NOMO-1 treated with DMSO at 0.1 percent for 48 hours (cell line): Measurements from ENCODE around the gene ATP2B2.

Source experiments
- DNase-seq: peaks from one replicate; lab custom pipeline; 2025; ENCODE audit not compliant: unreplicated experiment; lab: John Stamatoyannopoulos, UW

ATP2B2 gene

GRCh38 chr3:10495003-10495402 is 10.4 kb downstream of the ATP2B2 start:
- DNase-seq = no peak

DNA sequence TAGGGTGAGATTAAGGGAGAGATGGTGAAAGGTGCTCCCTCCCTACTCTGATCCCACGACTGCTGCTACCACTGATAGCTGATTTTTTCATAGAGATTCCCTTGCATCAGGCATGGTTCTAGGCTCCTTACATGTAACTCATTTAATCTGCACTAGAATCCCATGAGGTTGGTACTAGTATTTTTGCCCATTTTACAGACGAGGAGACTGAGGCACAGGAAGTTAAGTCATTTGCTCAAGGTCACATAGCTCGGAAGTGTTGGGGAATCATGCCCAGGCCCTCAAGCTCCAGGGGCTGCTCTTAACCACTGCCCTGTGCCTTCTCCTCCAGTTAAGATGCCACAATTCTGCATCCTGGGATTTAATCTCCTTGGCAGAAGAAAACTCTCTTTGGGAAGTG is 11.2 kb downstream of the ATP2B2 start:
- no peak for DNase-seq

- no peak for DNase-seq
Observed at GRCh38 chr3:10493202-10493589, 12.2 kb downstream of the ATP2B2 start.

GRCh38 chr3:10492364-10493201 is 12.8 kb downstream of the ATP2B2 start:
- DNase-seq = no peak

DNA sequence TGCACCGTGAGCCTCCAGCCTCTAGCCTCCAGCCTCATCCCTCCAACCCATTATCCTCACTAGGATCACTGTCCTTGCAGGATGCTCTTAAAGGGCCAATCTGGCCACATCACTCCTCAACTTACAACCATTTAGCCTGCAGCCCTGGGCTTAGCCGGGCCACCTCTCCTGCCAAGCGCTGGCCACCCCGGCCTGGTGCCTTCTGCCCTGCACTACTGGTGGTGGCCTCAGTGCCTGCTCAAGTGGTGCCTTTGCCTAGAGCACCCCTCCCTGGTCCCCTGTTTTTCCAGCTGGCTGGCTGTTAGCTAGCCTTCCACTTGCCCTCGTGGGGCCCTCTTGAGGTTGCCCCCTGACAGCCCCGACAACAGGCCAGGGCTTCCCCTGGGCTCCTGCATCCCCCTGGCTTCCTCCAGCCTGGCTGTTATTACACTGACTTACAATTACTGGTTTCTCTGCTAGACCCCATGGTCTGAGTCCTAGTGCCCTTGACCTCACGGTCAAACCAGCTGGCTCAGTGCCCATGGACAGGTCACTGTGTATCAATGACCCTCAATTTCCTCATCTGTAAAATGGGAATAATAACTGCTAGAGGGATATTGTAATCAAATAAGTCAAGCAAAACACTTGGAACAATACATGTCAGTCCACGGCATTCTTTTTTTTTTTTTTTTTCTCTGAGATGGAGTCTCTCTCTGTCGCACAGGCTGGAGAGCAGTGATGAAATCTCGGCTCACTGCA is 15.5 kb downstream of the ATP2B2 start:
- DNase-seq = no peak

GRCh38 chr3:10487988-10488633 is 17.3 kb downstream of the ATP2B2 start:
- no peak for DNase-seq

GRCh38 chr3:10485806-10486205 is 19.6 kb downstream of the ATP2B2 start:
- DNase-seq = no peak

- DNase-seq = no peak
Observed at GRCh38 chr3:10485380-10485779, 20.0 kb downstream of the ATP2B2 start.

DNA sequence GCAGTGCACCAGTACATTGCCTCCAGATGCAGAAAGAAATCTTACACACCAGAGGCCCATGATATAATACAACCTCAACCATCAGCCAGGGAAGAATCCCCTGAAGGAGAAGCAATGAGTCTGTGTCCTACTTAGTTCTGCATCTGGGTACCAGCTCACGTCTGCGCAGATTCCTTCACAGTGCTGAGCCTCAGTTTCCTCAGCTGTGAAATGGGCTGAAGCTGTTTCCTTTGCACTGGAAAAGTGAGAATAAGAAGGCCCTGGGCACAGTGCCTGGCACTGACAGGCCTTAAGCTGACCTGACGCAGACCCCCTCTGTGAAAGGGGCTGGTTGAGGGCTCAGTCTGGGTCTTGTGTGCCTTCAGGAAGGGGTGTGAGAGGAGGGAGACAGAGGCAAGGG is 20.7 kb downstream of the ATP2B2 start:
- no peak for DNase-seq

- no peak for DNase-seq
Observed at GRCh38 chr3:10483686-10484345, 21.6 kb downstream of the ATP2B2 start.

- DNase-seq = no peak
Observed at GRCh38 chr3:10483364-10483675, 22.1 kb downstream of the ATP2B2 start.

GRCh38 chr3:10482631-10483363 is 22.6 kb downstream of the ATP2B2 start:
- no peak for DNase-seq

DNA sequence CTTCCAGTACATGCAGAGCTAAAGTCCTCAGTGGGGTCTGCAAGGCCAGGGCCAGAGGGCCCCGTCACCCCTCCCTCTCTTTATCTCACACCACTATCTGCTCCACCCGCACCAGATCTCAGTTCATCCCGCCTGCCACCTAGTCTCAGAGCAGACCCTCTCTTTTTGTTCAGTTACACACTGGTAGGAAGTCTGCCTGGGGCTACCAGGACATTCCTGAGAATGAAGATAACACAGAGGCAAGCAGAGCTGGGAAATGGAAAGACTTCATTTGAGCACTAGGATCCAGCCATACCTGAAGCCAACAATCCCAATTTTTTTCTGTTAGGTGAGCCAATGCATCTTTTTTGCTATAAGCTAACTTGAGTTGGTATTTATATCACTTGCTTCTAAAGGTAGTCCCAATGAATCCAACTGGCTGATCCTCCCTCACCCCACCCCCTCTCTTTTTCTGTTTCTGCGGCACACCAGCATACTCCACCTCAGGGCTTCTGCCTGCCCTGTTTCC is 24.5 kb downstream of the ATP2B2 start:
- DNase-seq = no peak

GRCh38 chr3:10479311-10479710 is 26.1 kb downstream of the ATP2B2 start:
- no peak for DNase-seq

GRCh38 chr3:10475983-10476382 is 29.4 kb downstream of the ATP2B2 start:
- DNase-seq = no peak

GRCh38 chr3:10474847-10475246 is 30.5 kb downstream of the ATP2B2 start:
- DNase-seq = peak; percentile 76

GRCh38 chr3:10474275-10474646 is 31.1 kb downstream of the ATP2B2 start:
- DNase-seq = no peak

DNA sequence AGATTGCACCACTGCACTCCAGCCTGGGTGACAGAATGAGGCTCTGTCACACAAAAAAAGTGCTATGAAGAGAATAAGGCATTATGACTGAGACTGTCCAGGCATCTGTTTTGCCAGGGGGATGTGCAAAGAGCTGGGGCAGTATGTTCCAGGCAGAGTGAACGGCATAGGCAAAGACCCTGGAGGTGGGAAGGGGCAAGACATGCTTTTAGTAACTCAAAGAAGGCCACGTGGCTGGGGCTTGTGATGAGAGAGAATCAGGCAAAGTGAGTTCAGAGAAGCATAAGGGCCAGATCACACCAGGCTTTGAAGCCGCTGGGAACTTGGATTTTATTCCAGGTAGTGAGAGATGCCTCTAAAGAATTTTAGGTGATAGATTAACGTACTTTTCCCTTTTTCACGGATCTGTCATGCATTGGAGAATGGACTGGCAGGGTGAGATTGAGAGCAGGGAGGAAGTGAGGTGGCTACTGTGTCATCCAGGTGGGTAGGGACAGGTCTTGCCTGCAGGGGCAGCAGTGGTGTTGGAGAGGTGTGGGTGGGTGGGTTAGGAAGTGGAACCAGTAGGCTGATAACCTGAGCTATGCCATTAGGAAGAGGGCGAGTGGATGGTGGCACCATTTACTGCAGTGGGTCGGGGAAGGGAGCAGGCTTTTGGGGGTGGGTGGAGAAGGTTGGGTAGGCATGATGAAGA is 31.7 kb downstream of the ATP2B2 start:
- no peak for DNase-seq

DNA sequence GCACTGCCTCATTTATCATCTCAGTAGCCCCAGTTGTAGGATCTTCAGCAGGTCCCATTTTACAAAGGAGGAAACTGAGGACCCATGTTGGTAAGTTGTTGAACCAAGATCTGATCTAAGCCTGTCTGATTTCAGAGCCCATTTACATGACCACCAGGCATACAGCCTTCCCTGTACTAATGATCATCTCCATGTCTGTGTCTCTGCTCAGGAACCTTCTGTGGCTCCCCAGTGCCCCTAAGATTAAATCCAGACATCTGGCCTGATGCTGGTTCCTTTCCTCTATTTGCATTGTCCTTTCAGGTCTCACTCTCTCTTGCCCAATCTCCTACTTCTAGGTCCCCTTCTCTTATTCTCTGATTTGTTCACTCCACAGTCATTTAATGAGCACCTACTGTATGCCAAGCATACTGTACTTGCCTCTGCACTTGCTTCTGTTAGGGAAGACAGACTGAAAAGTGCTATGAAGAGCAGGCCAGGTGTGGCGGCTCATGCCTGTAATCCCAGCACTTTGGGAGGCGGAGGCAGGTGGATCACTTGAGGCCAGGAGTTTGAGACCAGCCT is 32.4 kb downstream of the ATP2B2 start:
- DNase-seq = no peak
